GM23338 (cell line): ENCODE measurements around the gene VEPH1. TPM values are rescaled to one million over a fixed set of nuclear protein-coding genes. Genes with fewer than 3 reads are reported as not detected.

Experiments
- ATAC-seq: fragments of 200-7000 bp; cut with Tn5 transposase; 3 replicates; pipeline ENCODE4 v1.9.1; 2020
- DNase-seq: peaks from one replicate; pipeline ENCODE4 v3.0.0-alpha.2; 2015; ENCODE audit warnings: low spot score
- H2AFZ ChIP-seq: fragments of 200-600 bp; sonication (generic); 2 replicates; pipeline ENCODE4 v1.8.0; 2016; ENCODE audit warnings: antibody characterized with exemption, mild to moderate bottlenecking, moderate library complexity
- H3F3A ChIP-seq: fragments of 200-600 bp; sonication (generic); replicated peaks from 2 replicates; pipeline ENCODE4 v1.8.0; 2017; ENCODE audit warnings: antibody characterized with exemption, mixed run types, low read depth
- H3K27ac ChIP-seq: fragments of 200-600 bp; sonication (generic); 2 replicates; pipeline ENCODE4 v1.6.1; 2016; ENCODE audit warnings: low read depth
- H3K27me3 ChIP-seq: fragments of 200-600 bp; sonication (generic); 2 replicates; pipeline ENCODE4 v1.8.0; 2016; ENCODE audit warnings: mild to moderate bottlenecking, mixed run types, moderate library complexity; ENCODE audit not compliant: insufficient read depth
- H3K36me3 ChIP-seq: fragments of 200-600 bp; sonication (generic); 2 replicates; pipeline ENCODE4 v1.8.0; 2016; ENCODE audit warnings: mild to moderate bottlenecking; ENCODE audit not compliant: insufficient read depth
- H3K4me1 ChIP-seq: fragments of 200-600 bp; sonication (generic); 2 replicates; pipeline ENCODE4 v1.8.0; 2016; ENCODE audit warnings: mild to moderate bottlenecking, moderate library complexity; ENCODE audit not compliant: insufficient read depth
- H3K4me2 ChIP-seq: fragments of 200-600 bp; sonication (generic); 2 replicates; pipeline ENCODE4 v1.7.1; 2017; ENCODE audit warnings: mixed run types
- H3K4me3 ChIP-seq: fragments of 200-600 bp; sonication (generic); 2 replicates; pipeline ENCODE4 v1.6.1; 2016; ENCODE audit warnings: mixed run types
- H3K79me2 ChIP-seq: fragments of 200-600 bp; sonication (generic); replicated peaks from 2 replicates; pipeline ENCODE4 v1.8.0; 2017; ENCODE audit warnings: mild to moderate bottlenecking; ENCODE audit not compliant: insufficient read depth
- H3K9me2 ChIP-seq: fragments of 200-600 bp; sonication (generic); 2 replicates; pipeline ENCODE4 v1.8.0; 2017; ENCODE audit not compliant: insufficient read depth
- H4K20me1 ChIP-seq: fragments of 200-600 bp; sonication (generic); replicated peaks from 2 replicates; pipeline ENCODE4 v1.8.0; 2017; ENCODE audit warnings: mild to moderate bottlenecking; ENCODE audit not compliant: insufficient read depth
- H3K27ac Mint-ChIP-seq: 2 replicates; pipeline ENCODE4 v1.8.0; 2020; ENCODE audit warnings: inconsistent platforms, mild to moderate bottlenecking, moderate library complexity, mixed read lengths
- H3K27me3 Mint-ChIP-seq: 3 replicates; pipeline ENCODE4 v1.8.0; 2022; ENCODE audit warnings: low read depth, mild to moderate bottlenecking, moderate library complexity, mixed read lengths, inconsistent platforms; ENCODE audit not compliant: insufficient read depth, poor library complexity
- H3K36me3 Mint-ChIP-seq: 3 replicates; pipeline ENCODE4 v1.8.0; 2021; ENCODE audit warnings: low read depth, mild to moderate bottlenecking, inconsistent platforms, moderate library complexity, mixed read lengths
- H3K4me1 Mint-ChIP-seq: 3 replicates; pipeline ENCODE4 v1.8.0; 2020; ENCODE audit warnings: mild to moderate bottlenecking, inconsistent platforms, mixed read lengths
- H3K4me3 Mint-ChIP-seq: 3 replicates; pipeline ENCODE4 v1.8.0; 2021; ENCODE audit warnings: moderate library complexity, mild to moderate bottlenecking, inconsistent platforms, mixed read lengths
- H3K9me3 Mint-ChIP-seq: 3 replicates; pipeline ENCODE4 v1.8.0; 2020; ENCODE audit warnings: moderate library complexity, mild to moderate bottlenecking, inconsistent platforms, mixed read lengths
- JUNB ChIP-seq: IDR thresholded peaks from one replicate; pipeline ENCODE4 v1.6.1; 2016; ENCODE audit warnings: antibody characterized with exemption; ENCODE audit not compliant: unreplicated experiment
- ZNF114 ChIP-seq: fragments of 250-450 bp; sonication (Bioruptor Pico); IDR thresholded peaks from 2 replicates; pipeline ENCODE4 v1.5.0; 2020; ENCODE audit warnings: mild to moderate bottlenecking, moderate library complexity
- ZNF331 ChIP-seq: fragments of 250-450 bp; sonication (Bioruptor Pico); IDR thresholded peaks from 2 replicates; pipeline ENCODE4 v1.5.0; 2020; ENCODE audit warnings: low read depth, mild to moderate bottlenecking, moderate library complexity
- ZNF462 ChIP-seq: fragments of 250-450 bp; sonication (Bioruptor Pico); IDR thresholded peaks from 2 replicates; pipeline ENCODE4 v1.5.0; 2020; ENCODE audit warnings: mild to moderate bottlenecking, moderate library complexity
- polyA plus RNA-seq: library from polyadenylated mRNA; unstranded; fragments of >200 nt; fragmentation: Nextera tagmentation; extraction: Ambion mirVana; gene quantifications from 2 replicates; pipeline ENCODE4 v1.2.1, GENCODE V29; 2016
- total RNA-seq: library from RNA; depleted of rRNA; stranded (reverse); fragments of >200 nt; shearing (Covaris generic); gene quantifications from 2 replicates; pipeline ENCODE4 v1.2.3, GENCODE V29; 2014
- TF ChIP-seq, protein P1 (sequence below): IDR thresholded peaks from one replicate; pipeline ENCODE4 v1.6.1; 2018; ENCODE audit warnings: antibody characterized with exemption; ENCODE audit not compliant: unreplicated experiment
- TF ChIP-seq, protein P2 (sequence below): IDR thresholded peaks from 2 replicates; pipeline ENCODE4 v1.6.1; 2016; ENCODE audit warnings: antibody characterized with exemption

VEPH1 gene
- total and polyA plus RNA-seq, 2 experiments from 2014 or later = 15.4 to 33.8 TPM

GRCh38 chr3:157531301-157531660 lies 28.1 kb upstream of the VEPH1 start:
- no peak overlapping the region for H3K4me3 Mint-ChIP-seq
- DNase-seq = no peak
- TF ChIP-seq, protein P1, sequence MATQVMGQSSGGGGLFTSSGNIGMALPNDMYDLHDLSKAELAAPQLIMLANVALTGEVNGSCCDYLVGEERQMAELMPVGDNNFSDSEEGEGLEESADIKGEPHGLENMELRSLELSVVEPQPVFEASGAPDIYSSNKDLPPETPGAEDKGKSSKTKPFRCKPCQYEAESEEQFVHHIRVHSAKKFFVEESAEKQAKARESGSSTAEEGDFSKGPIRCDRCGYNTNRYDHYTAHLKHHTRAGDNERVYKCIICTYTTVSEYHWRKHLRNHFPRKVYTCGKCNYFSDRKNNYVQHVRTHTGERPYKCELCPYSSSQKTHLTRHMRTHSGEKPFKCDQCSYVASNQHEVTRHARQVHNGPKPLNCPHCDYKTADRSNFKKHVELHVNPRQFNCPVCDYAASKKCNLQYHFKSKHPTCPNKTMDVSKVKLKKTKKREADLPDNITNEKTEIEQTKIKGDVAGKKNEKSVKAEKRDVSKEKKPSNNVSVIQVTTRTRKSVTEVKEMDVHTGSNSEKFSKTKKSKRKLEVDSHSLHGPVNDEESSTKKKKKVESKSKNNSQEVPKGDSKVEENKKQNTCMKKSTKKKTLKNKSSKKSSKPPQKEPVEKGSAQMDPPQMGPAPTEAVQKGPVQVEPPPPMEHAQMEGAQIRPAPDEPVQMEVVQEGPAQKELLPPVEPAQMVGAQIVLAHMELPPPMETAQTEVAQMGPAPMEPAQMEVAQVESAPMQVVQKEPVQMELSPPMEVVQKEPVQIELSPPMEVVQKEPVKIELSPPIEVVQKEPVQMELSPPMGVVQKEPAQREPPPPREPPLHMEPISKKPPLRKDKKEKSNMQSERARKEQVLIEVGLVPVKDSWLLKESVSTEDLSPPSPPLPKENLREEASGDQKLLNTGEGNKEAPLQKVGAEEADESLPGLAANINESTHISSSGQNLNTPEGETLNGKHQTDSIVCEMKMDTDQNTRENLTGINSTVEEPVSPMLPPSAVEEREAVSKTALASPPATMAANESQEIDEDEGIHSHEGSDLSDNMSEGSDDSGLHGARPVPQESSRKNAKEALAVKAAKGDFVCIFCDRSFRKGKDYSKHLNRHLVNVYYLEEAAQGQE = no peak
- ATAC-seq = no peak
- H3K9me3 Mint-ChIP-seq = no peaks in the 10 kb centered on the region; the same call in 2 of the 3 replicates
- H3K4me1 Mint-ChIP-seq = no peaks in the 10 kb centered on the region
- H3K27ac Mint-ChIP-seq = no peak overlapping the region
- Histone ChIP-seq H3K79me2 (no peaks in the 10 kb centered on the region), H3K4me2 (no peak overlapping the region), H3K4me1 (no peaks in the 10 kb centered on the region), H3K4me3 (no peak overlapping the region), H3K27ac (no peak overlapping the region), H3F3A (no peaks in the 10 kb centered on the region), H3K36me3 (no peaks in the 10 kb centered on the region), H4K20me1 (no peaks in the 10 kb centered on the region), H2AFZ (no peak overlapping the region), H3K27me3 (no peaks in the 10 kb centered on the region), H3K9me2 (no peaks in the 10 kb centered on the region)
- no peaks in the 10 kb centered on the region for H3K36me3 Mint-ChIP-seq
- no peaks in the 10 kb centered on the region for H3K27me3 Mint-ChIP-seq

DNA sequence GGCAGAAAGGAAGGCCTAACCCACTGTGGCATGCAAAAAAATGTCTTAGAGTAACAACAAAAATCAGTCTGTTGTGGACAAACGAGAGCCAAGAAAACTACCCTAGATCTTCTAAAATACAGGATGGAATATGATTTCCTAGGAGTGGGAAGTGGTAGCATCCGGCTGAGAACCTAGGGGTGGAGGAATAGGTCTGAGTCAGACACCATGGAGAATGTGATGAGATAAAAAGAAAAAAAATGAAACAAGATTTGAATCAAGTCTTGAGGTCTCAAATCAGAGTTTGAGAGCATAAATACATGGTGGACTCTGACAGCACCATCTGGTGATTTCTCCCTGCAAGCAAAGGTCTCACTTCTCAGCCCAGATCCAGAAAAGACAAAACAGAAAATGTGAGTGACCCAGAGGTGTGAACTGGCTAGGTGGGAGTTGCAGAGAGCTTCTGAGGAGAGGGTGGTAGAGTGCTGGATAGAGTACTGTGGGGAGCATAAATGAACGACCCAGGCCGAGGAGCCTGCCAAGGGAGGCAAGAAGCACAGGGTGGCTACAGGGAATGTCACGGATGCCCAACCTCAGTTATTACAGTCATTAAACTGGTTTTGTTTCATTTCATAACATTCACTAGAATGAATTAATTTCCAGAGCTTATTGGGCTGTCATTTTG lies 27.6 kb upstream of the VEPH1 start:
- Histone ChIP-seq H3K9me2 (no peaks in the 10 kb centered on the region), H3K79me2 (no peaks in the 10 kb centered on the region), H2AFZ (no peak overlapping the region), H3K4me1 (no peaks in the 10 kb centered on the region), H3K4me2 (no peak overlapping the region), H3F3A (no peaks in the 10 kb centered on the region), H4K20me1 (no peaks in the 10 kb centered on the region), H3K36me3 (no peaks in the 10 kb centered on the region), H3K4me3 (no peak overlapping the region), H3K27me3 (no peaks in the 10 kb centered on the region), H3K27ac (no peak overlapping the region)
- no peaks in the 10 kb centered on the region; the same call in 2 of the 3 replicates for H3K9me3 Mint-ChIP-seq
- H3K36me3 Mint-ChIP-seq = no peaks in the 10 kb centered on the region
- no peak overlapping the region for H3K4me3 Mint-ChIP-seq
- DNase-seq (no peak), ATAC-seq (no peak)
- H3K4me1 Mint-ChIP-seq = no peaks in the 10 kb centered on the region
- H3K27me3 Mint-ChIP-seq = no peaks in the 10 kb centered on the region
- no peak overlapping the region for H3K27ac Mint-ChIP-seq
- TF ChIP-seq ZNF114 (CRISPR knock-in tag) (no peak), ZNF462 (CRISPR knock-in tag) (no peak), JUNB (no peak), ZNF331 (no peak)
- TF ChIP-seq, protein P1 = no peak
- TF ChIP-seq, protein P2, sequence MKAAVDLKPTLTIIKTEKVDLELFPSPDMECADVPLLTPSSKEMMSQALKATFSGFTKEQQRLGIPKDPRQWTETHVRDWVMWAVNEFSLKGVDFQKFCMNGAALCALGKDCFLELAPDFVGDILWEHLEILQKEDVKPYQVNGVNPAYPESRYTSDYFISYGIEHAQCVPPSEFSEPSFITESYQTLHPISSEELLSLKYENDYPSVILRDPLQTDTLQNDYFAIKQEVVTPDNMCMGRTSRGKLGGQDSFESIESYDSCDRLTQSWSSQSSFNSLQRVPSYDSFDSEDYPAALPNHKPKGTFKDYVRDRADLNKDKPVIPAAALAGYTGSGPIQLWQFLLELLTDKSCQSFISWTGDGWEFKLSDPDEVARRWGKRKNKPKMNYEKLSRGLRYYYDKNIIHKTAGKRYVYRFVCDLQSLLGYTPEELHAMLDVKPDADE = no peak
